ENCODE results near the gene SIL1.

DNA sequence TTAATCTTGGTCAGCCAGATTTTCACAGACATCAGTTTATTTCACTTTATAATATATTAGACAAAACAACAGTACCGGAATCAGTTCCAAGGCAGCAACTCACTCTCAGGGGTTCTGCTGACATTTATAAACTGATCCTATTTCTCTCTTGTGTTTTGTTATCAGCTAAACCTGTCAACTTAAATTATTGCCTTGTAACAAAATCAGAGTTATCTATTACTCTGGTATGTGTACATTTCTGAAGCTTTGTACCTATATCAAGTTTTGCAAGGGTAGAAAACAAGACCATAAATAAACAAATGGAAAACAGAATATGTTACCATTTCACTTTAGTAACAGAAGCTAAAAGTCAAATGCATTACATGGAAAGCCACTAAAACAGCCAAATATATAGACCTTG is 122.1 kb downstream of the SIL1 start:
- TF ChIP-seq SUZ12 (IDR thresholded peaks at IDR 0.05) (no peak), LEF1 (IDR thresholded peaks at IDR 0.05; ENCODE audit: borderline replicate concordance) (no peak), FOXK2 (IDR thresholded peaks at IDR 0.05) (no peak), NFRKB (IDR thresholded peaks at IDR 0.05) (no peak), CTBP1 (IDR thresholded peaks at IDR 0.05; ENCODE audit: borderline replicate concordance) (no peak), TARDBP (IDR thresholded peaks at IDR 0.05) (no peak), SP1 (IDR thresholded peaks at IDR 0.05) (no peak), ZNF384 (IDR thresholded peaks at IDR 0.05) (no peak), ELF4 (IDR thresholded peaks at IDR 0.05) (no peak), FOXM1 (IDR thresholded peaks at IDR 0.05; ENCODE audit: borderline replicate concordance) (no peak)
- TF ChIP-seq, protein P1, sequence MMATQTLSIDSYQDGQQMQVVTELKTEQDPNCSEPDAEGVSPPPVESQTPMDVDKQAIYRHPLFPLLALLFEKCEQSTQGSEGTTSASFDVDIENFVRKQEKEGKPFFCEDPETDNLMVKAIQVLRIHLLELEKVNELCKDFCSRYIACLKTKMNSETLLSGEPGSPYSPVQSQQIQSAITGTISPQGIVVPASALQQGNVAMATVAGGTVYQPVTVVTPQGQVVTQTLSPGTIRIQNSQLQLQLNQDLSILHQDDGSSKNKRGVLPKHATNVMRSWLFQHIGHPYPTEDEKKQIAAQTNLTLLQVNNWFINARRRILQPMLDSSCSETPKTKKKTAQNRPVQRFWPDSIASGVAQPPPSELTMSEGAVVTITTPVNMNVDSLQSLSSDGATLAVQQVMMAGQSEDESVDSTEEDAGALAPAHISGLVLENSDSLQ (IDR thresholded peaks at IDR 0.05) = peak; percentile 74

Data from HEK293T (cell line).